CD4-positive, alpha-beta memory T cell (primary cell): ENCODE measurements around the gene CAPZB. TPM values are rescaled to one million over a fixed set of nuclear protein-coding genes. Genes with fewer than 3 reads are reported as not detected.
"Not testable (repeated sequence)": the region's sequence is repeated elsewhere in the genome, so short reads cannot be mapped to it uniquely, and the experiment has no call there.

Experiments
- CTCF ChIA-PET: fragments of 350-600 bp; sonication (Branson Sonifier 250); formaldehyde crosslinking; loops from one replicate; lab custom pipeline; 2021; ENCODE audit warnings: inconsistent platforms; ENCODE audit not compliant: partially characterized antibody; lab: Charles Lee
- POLR2A ChIA-PET: fragments of 350-600 bp; sonication (Branson Sonifier 250); formaldehyde crosslinking; loops from one replicate; lab custom pipeline; 2021; ENCODE audit not compliant: partially characterized antibody; lab: Charles Lee
- DNase-seq, 5 donors: peaks; one replicate each; pipeline versions ENCODE4 v3.0.0 to v3.0.0-alpha.2; 2020 to 2022; ENCODE audit warnings: mixed read lengths in 1 of 5
- H3K27ac ChIP-seq: one replicate; pipeline ENCODE4 v1.7.0; 2013; ENCODE audit warnings: low read depth, low read length
- H3K27me3 ChIP-seq: 2 replicates; pipeline ENCODE4 v1.7.0; 2013; ENCODE audit warnings: mild to moderate bottlenecking, low read length, moderate library complexity; ENCODE audit not compliant: insufficient read depth
- H3K36me3 ChIP-seq: 2 replicates; pipeline ENCODE4 v1.7.0; 2013; ENCODE audit warnings: mild to moderate bottlenecking, low read length, moderate library complexity; ENCODE audit not compliant: insufficient read depth
- H3K4me1 ChIP-seq: 2 replicates; pipeline ENCODE4 v1.7.0; 2013; ENCODE audit warnings: mild to moderate bottlenecking, low read length, moderate library complexity; ENCODE audit not compliant: insufficient read depth
- H3K4me3 ChIP-seq, 2 donors: one replicate each; pipeline ENCODE4 v1.7.0; 2013; ENCODE audit warnings: low read length in 2 of 2, mild to moderate bottlenecking in 1 of 2
- H3K9me3 ChIP-seq, 2 donors: one replicate each; pipeline ENCODE4 v1.7.0; 2013; ENCODE audit warnings: low read length in 2 of 2, control low read depth in 1 of 2; ENCODE audit not compliant: control insufficient read depth in 1 of 2
- H3K27ac Mint-ChIP-seq, 7 donors: one replicate each; pipeline ENCODE4 v1.8.0; 2020 to 2021; ENCODE audit warnings: mixed read lengths in 7 of 7, mild to moderate bottlenecking in 6 of 7, inconsistent platforms in 3 of 7, moderate library complexity in 3 of 7
- H3K27me3 Mint-ChIP-seq, 2 donors: one replicate each; pipeline ENCODE4 v1.8.0; 2020 to 2021; ENCODE audit warnings: mixed read lengths in 2 of 2
- H3K36me3 Mint-ChIP-seq, 2 donors: one replicate each; pipeline ENCODE4 v1.8.0; 2020 to 2021; ENCODE audit warnings: mixed read lengths in 2 of 2, inconsistent platforms in 1 of 2, mild to moderate bottlenecking in 1 of 2
- H3K4me1 Mint-ChIP-seq, 4 donors: one replicate each; pipeline ENCODE4 v1.8.0; 2020 to 2021; ENCODE audit warnings: mixed read lengths in 4 of 4, mild to moderate bottlenecking in 1 of 4
- H3K4me3 Mint-ChIP-seq, 8 donors: one replicate each; pipeline ENCODE4 v1.8.0; 2020 to 2021; ENCODE audit warnings: mixed read lengths in 8 of 8, mild to moderate bottlenecking in 7 of 8, moderate library complexity in 6 of 8, inconsistent platforms in 3 of 8
- H3K9me3 Mint-ChIP-seq, 8 donors: one replicate each; pipeline ENCODE4 v1.8.0; 2020 to 2021; ENCODE audit warnings: mixed read lengths in 8 of 8, mild to moderate bottlenecking in 5 of 8, inconsistent platforms in 3 of 8, moderate library complexity in 1 of 8
- intact Hi-C: fragments of 100-400 bp; cut with micrococcal nuclease; formaldehyde crosslinking; loops from one replicate; pipeline ENCODE4 v1.15.1; 2023
- polyA plus RNA-seq, 2 donors: library from polyadenylated mRNA; unstranded; fragments of 300-500 nt; fragmentation: Illumina TruSeq; gene quantifications; one replicate each; pipeline ENCODE4 v1.2.3, GENCODE V29; 2021
- total RNA-seq, 2 experiments: library from RNA; stranded (reverse); gene quantifications; one replicate each; pipeline ENCODE4 v1.2.3, GENCODE V29; 2021

Gene CAPZB
- total and polyA plus RNA-seq, 4 experiments from 2014 or later = 244 to 602 (median 346) TPM

DNA sequence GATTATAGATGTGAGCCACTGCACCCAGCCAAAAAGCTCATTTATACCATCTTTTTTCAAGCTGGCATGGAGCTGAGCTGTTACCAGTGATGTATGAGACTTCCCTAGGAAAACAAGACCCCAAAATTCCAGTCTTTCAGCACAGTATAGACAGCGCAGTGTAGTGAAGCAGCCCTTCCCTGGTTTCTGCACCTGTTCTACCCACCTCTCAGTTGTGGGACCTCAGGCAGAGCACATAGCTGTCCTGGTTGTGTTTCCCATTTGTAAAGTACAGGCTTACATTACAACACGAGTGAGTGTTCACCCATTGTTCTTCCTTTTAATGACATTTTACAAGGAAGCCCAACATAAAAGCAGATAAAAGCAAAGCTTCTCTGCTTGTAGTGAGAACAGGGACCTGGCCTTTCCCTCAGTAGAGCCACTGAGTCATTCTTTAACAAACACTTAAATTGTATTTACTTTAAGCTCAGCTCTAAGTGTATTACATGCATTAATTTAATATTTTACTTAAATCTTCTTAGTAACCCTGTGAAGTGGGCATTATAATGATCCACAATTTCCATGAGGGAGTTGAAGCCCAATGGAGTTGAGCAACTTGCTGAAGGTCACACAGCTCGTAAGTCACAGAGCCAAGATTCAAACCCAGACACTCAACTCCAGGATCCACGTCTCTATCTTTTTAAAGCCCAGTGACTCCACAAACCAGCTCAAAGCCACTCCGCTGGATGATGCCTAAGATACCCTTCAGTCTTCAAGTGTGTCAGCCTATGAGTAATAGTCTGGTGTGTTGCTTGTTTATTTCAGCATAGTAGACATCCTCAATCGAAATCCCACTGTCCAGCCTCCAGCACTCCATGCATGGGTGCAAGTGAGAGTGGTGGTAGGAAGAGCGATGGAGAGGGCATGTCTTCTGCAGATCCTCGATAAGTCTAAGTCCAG lies 40.5 kb upstream of the CAPZB start:
- peaks cover 0 to 2% of the 10 kb centered on the region in 2 donors for H3K27me3 Mint-ChIP-seq
- CTCF ChIA-PET = no interaction called here
- intact Hi-C loops = no loop called here

DNA sequence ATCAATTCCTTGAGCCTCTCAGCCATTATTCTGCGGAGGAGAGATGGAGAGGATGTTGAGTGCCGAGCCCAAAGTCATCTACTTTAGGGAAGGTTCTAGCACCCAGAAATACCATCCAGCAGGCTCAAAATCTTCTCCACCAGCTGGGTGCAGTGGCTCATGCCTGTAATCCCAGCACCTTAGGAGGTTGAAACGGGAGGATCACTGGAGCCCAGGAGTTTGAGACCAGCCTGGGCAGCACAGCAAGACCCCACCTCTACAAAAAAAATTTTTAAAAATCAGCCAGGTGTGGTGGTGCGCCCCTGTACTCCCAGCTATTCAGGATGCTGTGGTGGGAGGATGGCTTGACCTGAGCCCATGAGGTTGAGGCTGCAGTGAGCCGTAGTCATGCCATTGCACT lies 39.5 kb upstream of the CAPZB start:
- peaks cover 0 to 4% of the 10 kb centered on the region in 2 donors for H3K36me3 Mint-ChIP-seq
- CTCF ChIA-PET = no interaction called here
- Histone ChIP-seq H3K9me3 (no peaks in the 10 kb centered on the region), H3K36me3 (no peaks in the 10 kb centered on the region), H3K27ac (no peak overlapping the region), H3K4me1 (no peaks in the 10 kb centered on the region), H3K27me3 (no peaks in the 10 kb centered on the region), H3K4me3 (no peak overlapping the region)
- POLR2A ChIA-PET = no interaction called here
- no peak for DNase-seq
- H3K4me3 Mint-ChIP-seq = no peak overlapping the region
- H3K27ac Mint-ChIP-seq = no peak overlapping the region
- H3K27me3 Mint-ChIP-seq = peaks cover 0 to under 1% of the 10 kb centered on the region in 2 donors
- peaks cover 0 to 2% (median 1%) of the 10 kb centered on the region in 4 donors for H3K4me1 Mint-ChIP-seq
- H3K9me3 Mint-ChIP-seq = peaks cover 0 to 9% (median 0%) of the 10 kb centered on the region in 8 donors
- intact Hi-C loops = no loop called here

More for the DNA sequence above, 40.5 kb upstream of the CAPZB start:
- Histone ChIP-seq H3K4me3 (no peak overlapping the region), H3K9me3 (no peaks in the 10 kb centered on the region), H3K27me3 (no peaks in the 10 kb centered on the region), H3K27ac (no peak overlapping the region), H3K36me3 (no peaks in the 10 kb centered on the region), H3K4me1 (no peaks in the 10 kb centered on the region)
- POLR2A ChIA-PET = no interaction called here
- no peak for DNase-seq
- Mint-ChIP-seq H3K9me3 (peaks cover 0 to 11% (median 0%) of the 10 kb centered on the region in 8 donors), H3K36me3 (peaks cover 0 to 4% of the 10 kb centered on the region in 2 donors), H3K4me1 (no peaks in the 10 kb centered on the region), H3K27ac (no peak overlapping the region), H3K4me3 (no peak overlapping the region)

DNA sequence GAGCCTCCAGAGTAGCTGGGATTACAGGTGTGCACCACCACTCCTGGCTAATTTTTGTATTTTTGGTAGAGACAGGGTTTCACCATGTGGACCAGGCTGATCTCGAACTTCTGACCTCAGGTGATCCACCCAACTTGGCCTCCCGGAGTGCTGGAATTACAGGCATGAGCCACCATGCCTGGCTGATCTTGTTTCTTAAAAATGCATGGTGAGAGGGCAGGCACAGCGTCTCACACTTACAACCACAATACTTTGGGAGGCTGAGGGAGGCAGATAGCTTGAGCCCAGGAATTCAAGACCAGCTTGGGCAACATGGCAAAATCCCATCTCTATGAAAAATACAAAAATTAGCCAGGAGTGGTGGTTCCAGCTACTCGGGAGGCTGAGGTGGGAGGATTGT lies 37.2 kb upstream of the CAPZB start:
- DNase-seq, POLR2A ChIA-PET, H3K36me3 ChIP-seq, H3K9me3 Mint-ChIP-seq, H3K27ac Mint-ChIP-seq, H3K27ac ChIP-seq, H3K4me3 Mint-ChIP-seq, H3K36me3 Mint-ChIP-seq, intact Hi-C loops, H3K4me3 ChIP-seq, H3K27me3 Mint-ChIP-seq, CTCF ChIA-PET, H3K9me3 ChIP-seq, H3K27me3 ChIP-seq, H3K4me1 ChIP-seq: not testable (repeated sequence)
- H3K4me1 Mint-ChIP-seq = peaks cover 0 to 11% (median 3%) of the 10 kb centered on the region in 4 donors

DNA sequence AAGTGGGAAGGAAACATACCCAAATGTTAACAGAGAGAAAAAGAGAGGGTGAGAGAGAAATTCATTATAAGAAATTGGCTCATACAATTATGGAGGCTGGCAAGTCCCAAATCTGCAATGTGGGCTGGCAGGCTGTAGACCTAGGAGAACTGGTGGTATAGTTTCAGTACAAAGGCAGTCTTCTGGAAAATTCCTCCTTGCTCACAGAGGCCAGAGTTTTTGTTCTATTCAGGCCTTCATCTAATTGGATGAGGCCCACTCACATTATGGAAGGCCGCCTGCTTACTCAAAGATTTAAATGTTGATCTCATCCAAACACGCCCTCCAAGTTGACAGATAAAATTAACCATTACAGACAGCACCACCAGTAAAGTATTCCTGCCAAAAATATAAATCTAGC lies 36.1 kb upstream of the CAPZB start:
- intact Hi-C loops = no loop called here
- Histone ChIP-seq H3K9me3 (no peaks in the 10 kb centered on the region), H3K36me3 (no peaks in the 10 kb centered on the region), H3K27me3 (no peaks in the 10 kb centered on the region), H3K27ac (no peak overlapping the region), H3K4me1 (no peaks in the 10 kb centered on the region), H3K4me3 (no peak overlapping the region)
- Mint-ChIP-seq H3K4me1 (peaks cover 0 to 11% (median 3%) of the 10 kb centered on the region in 4 donors), H3K4me3 (no peak overlapping the region), H3K9me3 (peaks cover 0 to 9% (median 0%) of the 10 kb centered on the region in 8 donors), H3K27me3 (no peaks in the 10 kb centered on the region), H3K27ac (no peak overlapping the region), H3K36me3 (peaks cover 0 to 7% of the 10 kb centered on the region in 2 donors)
- no peak for DNase-seq
- ChIA-PET POLR2A (no interaction called here), CTCF (no interaction called here)

DNA sequence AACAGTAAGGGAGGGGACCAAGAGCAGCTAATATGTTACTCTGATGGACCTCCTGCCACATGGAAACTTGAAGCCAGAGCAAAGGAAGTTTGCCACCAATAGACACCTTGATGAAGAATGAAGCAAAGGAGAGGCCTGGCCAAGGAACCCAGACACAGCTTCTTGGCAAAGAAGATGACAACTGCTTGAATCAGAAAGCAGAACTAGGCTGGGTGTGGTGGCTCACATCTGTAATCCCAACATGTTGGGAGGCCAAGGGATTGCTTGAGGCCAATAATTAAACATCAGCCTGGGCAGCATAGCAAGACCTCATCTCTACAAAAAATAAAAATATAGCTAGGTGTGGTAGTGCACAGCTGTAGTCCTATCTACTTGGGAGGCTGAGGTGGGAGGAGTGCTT lies 31.7 kb upstream of the CAPZB start:
- Histone ChIP-seq H3K4me3 (no peak overlapping the region), H3K36me3 (no peaks in the 10 kb centered on the region), H3K4me1 (no peaks in the 10 kb centered on the region), H3K27me3 (no peaks in the 10 kb centered on the region), H3K27ac (no peak overlapping the region), H3K9me3 (no peaks in the 10 kb centered on the region)
- CTCF ChIA-PET = interaction anchor here (0.6 kb wide), 1 partner anchor 59 kb away, joined by 3 read pairs; no protein-coding TSS in a partner anchor
- intact Hi-C loops = no loop called here
- Mint-ChIP-seq H3K9me3 (peaks cover 0 to 9% (median 0%) of the 10 kb centered on the region in 8 donors), H3K36me3 (peaks cover 0 to 7% of the 10 kb centered on the region in 2 donors), H3K27ac (peak overlapping the region in 1 of 7 donors; percentile 53), H3K27me3 (no peaks in the 10 kb centered on the region), H3K4me1 (peaks cover 0 to 11% (median 3%) of the 10 kb centered on the region in 4 donors), H3K4me3 (no peak overlapping the region)
- POLR2A ChIA-PET = interaction anchor here (0.6 kb wide), 1 partner anchor 53 kb away, joined by 3 read pairs; no protein-coding TSS in a partner anchor
- DNase-seq = no peak

DNA sequence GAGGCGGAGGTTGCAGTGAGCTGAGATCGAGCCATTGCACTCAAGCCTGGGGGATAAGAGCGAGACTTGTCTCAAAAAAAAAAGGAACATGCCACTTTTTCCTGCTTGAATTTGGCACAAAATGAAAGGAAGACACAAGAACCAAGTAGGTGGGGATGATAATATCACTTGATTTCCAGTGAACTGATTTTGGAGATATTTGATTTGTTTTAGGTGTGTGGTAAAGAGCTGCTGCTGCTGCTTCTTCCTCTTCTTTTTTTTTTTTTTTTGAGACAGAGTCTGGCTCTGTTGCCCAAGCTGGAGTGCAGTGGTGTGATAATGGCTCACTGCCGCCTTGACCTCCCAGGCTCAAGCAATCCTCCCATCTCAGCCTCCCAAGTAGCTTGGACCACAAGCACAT lies 29.9 kb upstream of the CAPZB start:
- POLR2A ChIA-PET = no interaction called here
- Histone ChIP-seq H3K9me3 (no peaks in the 10 kb centered on the region), H3K4me3 (no peak overlapping the region), H3K27ac (no peak overlapping the region), H3K4me1 (no peaks in the 10 kb centered on the region), H3K27me3 (no peaks in the 10 kb centered on the region), H3K36me3 (no peaks in the 10 kb centered on the region)
- H3K4me3 Mint-ChIP-seq = no peak overlapping the region
- H3K9me3 Mint-ChIP-seq = no peaks in the 10 kb centered on the region
- H3K4me1 Mint-ChIP-seq = peaks cover 0 to 11% (median 3%) of the 10 kb centered on the region in 4 donors
- DNase-seq = no peak
- no peaks in the 10 kb centered on the region for H3K27me3 Mint-ChIP-seq
- H3K36me3 Mint-ChIP-seq = peaks cover 0 to 3% of the 10 kb centered on the region in 2 donors
- CTCF ChIA-PET = no interaction called here
- intact Hi-C loops = no loop called here
- peak overlapping the region in 1 of 7 donors; percentile 79 for H3K27ac Mint-ChIP-seq

DNA sequence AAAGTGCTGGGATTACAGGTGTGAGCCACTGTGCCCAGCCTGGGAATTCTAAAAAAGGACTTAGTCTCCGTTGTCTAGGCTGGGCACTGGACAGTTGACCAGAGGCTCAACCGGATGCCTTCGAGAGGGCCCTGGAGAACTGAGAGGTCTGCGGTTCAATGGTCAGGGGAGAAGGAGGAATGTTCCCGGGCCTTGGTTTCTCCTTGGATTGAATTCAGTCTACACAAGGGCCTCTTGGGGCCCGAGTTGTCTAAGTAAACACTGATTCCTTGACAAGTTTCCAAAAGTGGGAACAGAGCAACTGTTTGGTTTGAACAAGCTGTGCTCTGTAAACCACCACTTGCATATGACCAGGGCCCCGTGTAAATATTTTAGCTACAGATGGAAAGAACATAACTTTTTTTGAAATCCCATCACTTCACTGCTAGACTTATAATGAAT lies 29.1 kb upstream of the CAPZB start:
- H3K4me1 ChIP-seq = peaks cover under 1% of the 10 kb centered on the region
- H3K36me3 ChIP-seq = no peaks in the 10 kb centered on the region
- no peaks in the 10 kb centered on the region for H3K9me3 Mint-ChIP-seq
- intact Hi-C loops = no loop called here
- H3K4me3 ChIP-seq = no peak overlapping the region
- H3K27me3 Mint-ChIP-seq = no peaks in the 10 kb centered on the region
- no peak overlapping the region for H3K27ac Mint-ChIP-seq
- no peak overlapping the region for H3K27ac ChIP-seq
- H3K27me3 ChIP-seq = no peaks in the 10 kb centered on the region
- H3K9me3 ChIP-seq = no peaks in the 10 kb centered on the region
- CTCF ChIA-PET = no interaction called here
- POLR2A ChIA-PET = no interaction called here
- no peak for DNase-seq
- peaks cover 0 to 6% (median 2%) of the 10 kb centered on the region in 4 donors for H3K4me1 Mint-ChIP-seq
- peaks cover 0 to 3% of the 10 kb centered on the region in 2 donors for H3K36me3 Mint-ChIP-seq
- no peak overlapping the region for H3K4me3 Mint-ChIP-seq
